NCI-H345 treated with DMSO at 0.1 percent for 48 hours (cell line): ENCODE results near the gene SMIM8.
A peak's percentile ranks its signal among the peaks of the same experiment; 100 is the strongest.

Source experiments
- DNase-seq: peaks from one replicate; lab custom pipeline; 2025; ENCODE audit not compliant: unreplicated experiment; lab: John Stamatoyannopoulos, UW

The SMIM8 gene

DNA sequence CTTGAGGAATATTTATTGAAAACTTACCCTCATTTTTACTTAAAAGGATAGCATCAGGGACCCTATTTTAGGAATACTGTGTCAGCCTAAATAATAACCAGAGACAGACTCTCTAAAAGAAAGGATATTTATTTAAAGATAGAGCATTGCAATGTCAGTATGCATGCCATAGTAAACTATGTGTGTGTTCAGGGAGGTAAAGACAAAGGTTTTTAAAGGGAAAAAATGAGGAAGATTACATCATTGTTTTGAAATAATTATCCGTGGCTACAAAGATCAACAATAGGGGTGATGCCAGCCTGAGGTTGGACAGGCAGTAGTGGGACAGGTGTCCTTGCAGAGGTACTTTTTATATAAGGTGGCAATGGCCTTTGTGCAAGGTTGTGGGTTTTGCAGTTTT, 61.6 kb downstream of the SMIM8 start:
- no peak for DNase-seq

DNA sequence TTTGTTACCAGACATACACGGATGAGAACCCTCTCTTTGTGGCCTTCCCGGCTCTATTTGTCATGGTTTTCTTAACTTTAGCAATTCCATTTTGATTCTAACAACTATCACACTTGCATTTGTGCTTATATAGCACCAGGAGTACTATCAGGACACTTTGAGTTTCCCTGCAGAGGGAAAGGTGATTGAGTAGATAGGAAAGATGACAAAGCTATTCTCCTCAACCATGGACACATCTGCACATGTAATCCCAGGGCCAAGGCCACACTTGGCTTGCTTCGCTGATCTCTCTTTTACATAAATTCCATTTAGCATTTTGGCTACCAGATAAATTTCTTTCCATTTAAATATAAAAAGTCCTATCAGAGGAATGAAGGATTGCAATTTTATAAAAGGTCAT, 62.1 kb downstream of the SMIM8 start:
- DNase-seq = no peak

DNA sequence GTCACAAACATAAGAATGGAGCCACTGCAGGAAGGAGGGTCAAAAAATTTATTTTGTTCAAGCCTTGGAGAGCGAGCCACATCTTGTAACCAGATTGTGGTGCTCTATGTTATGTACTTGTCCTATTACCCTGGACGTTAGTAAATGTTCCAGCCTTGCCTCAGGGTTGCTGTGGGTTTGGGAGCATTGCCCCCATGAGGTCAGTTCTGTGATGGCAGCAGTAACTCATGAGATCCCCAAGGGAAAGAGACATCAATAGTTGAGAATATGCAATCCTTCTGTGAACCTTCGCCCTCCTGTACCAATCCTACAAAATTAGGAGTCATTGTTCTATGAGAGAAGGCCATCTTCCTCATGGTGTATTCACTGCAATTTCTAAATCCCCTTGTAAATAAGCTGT, 68.9 kb downstream of the SMIM8 start:
- peak; percentile 4 for DNase-seq
